ENCODE results near the gene GPR85. TPM values are rescaled to one million over a fixed set of nuclear protein-coding genes. Genes with fewer than 3 reads are reported as not detected.
A peak's percentile ranks its signal among the peaks of the same experiment; 100 is the strongest.
"Not testable (repeated sequence)": the region's sequence is repeated elsewhere in the genome, so short reads cannot be mapped to it uniquely, and the experiment has no call there.

The GPR85 gene
- total and polyA plus RNA-seq, 2 donors (not counting 3 experiments of a cell fraction or from before 2014, with no cell fraction given), result 0.54 to 0.64 TPM

DNA sequence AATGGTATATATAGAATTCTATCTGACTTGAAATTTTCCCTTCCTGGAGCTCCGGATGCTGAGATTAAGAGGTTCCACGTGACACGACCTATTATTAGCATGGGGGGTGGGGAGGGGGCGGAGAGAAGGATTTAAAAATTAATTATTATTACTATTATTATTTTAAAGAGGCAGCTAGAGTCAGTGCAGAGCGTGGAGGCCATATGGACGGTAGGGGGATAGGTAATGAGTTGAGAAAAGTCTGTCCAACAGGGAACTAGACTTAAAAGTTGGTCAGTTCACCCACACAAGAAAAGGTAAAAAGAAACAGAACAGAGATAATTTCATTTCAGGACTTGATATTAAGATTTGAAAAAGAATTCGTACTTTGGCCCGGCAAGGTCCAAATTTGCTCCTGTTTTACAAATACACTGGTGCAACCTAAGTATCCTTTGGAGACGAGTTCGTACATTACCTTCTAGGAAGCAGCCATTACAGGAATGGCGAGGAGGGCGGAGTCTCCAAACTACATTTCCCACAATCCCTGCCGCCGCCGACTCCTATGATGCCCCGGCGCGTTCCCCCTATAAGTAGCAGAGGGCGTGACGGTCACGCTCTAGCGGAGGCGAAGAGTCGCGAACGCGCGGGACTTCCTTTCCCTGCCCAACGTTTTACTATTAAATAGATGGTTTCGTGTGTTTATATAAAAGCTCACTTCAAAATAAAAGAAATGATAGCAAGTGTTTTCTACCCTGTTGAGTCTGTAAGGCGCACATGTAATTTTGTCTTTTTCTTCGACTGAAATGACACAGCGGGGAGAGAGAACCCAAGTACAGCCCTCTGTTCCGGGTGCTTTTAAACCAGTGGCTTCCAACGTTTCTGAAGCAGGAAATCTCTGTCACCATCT is 31.7 kb upstream of the GPR85 start, which contains the start of gene SMIM30:
Gene SMIM30 (minus strand): TSS at position 481 of the 886 bp plus-strand sequence. CDS start 976 bp downstream, outside the sequence.
- intact Hi-C loops (cut with micrococcal nuclease) (loop anchor here (1.0 to 10.0 kb wide), 3 partner anchors 32 to 334 kb away; partner anchors contain the start of gene GPR85), dilution Hi-C loops (cut with MboI; ENCODE audit: extremely low pct_ligation_motif_present, low sequenced_read_pairs) (no loop called here)
- peak; percentile 20 for TF ChIP-seq MYC (IDR thresholded peaks at IDR 0.05; ENCODE audit: low read depth, low read length)
- TF ChIP-seq, protein P1, sequence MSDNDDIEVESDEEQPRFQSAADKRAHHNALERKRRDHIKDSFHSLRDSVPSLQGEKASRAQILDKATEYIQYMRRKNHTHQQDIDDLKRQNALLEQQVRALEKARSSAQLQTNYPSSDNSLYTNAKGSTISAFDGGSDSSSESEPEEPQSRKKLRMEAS (IDR thresholded peaks at IDR 0.05; ENCODE audit: insufficient read depth, insufficient read length), result no peak
- TF ChIP-seq POLR2A (IDR thresholded peaks at IDR 0.05; ENCODE audit: low read depth, low read length), result peak; percentile 71
- TF ChIP-seq POLR2AphosphoS5 (IDR thresholded peaks at IDR 0.05; ENCODE audit: insufficient read depth, low read depth, low read length), result peak; percentile 70
- no peak for TF ChIP-seq GATA2 (IDR thresholded peaks at IDR 0.05; ENCODE audit: insufficient read depth, insufficient read length, low read depth, low read length)
- no peaks in the 10 kb centered on the region for H3K79me2 ChIP-seq (ENCODE audit: control insufficient read depth, insufficient read depth, low read length)
- FAIRE-seq (peak; percentile 86), DNase-seq (ENCODE audit: low read depth, low spot score) (peak; percentile 93)
- H3K4me1 ChIP-seq (ENCODE audit: control insufficient read depth, extremely low read depth, insufficient read depth, low read length), result peaks cover 12% of the 10 kb centered on the region
- H3K9me3 ChIP-seq (replicated peaks; ENCODE audit: control insufficient read depth, insufficient read depth, low read length), result no peaks in the 10 kb centered on the region
- POLR2A ChIA-PET, result no interaction called here
- TSS peak; percentile 92 for BruUV-seq (replicated peaks)
- H3K4me3 ChIP-seq (replicated peaks in 1 of 3; ENCODE audit: insufficient read depth in 1 of 3, low read depth in 1 of 3, low read length in 3 of 3), result peak within 1 kb of the TSS; percentile 55 to 99 (median 97)
- H3K9ac ChIP-seq (replicated peaks; ENCODE audit: extremely low read depth, insufficient read depth, low read length), result peak within 1 kb of the TSS; percentile 86
- H3K9me1 ChIP-seq (replicated peaks; ENCODE audit: control insufficient read depth, extremely low read depth, insufficient read depth, low read length), result no peaks in the 10 kb centered on the region
- CTCF ChIA-PET, result no interaction called here
- H3K4me2 ChIP-seq (ENCODE audit: insufficient read depth, low read length), result peak within 1 kb of the TSS; percentile 99
- H3K27me3 ChIP-seq (ENCODE audit: control insufficient read depth in 2 of 2, insufficient read depth in 2 of 2, low read length in 2 of 2), result peaks cover 0 to 7% of the 10 kb centered on the region in 2 experiments
- peak within 1 kb of the TSS; percentile 67 for H3K27ac ChIP-seq (ENCODE audit: insufficient read depth, low read depth, low read length)
- peaks cover 0 to 2% of the 10 kb centered on the region in 2 experiments for H3K36me3 ChIP-seq (ENCODE audit: control insufficient read depth in 2 of 2, extremely low read depth in 1 of 2, insufficient read depth in 2 of 2, low read length in 2 of 2)
- H2AFZ ChIP-seq (ENCODE audit: low read depth, low read length), result peak within 1 kb of the TSS; percentile 98
- H4K20me1 ChIP-seq (replicated peaks; ENCODE audit: control insufficient read depth, extremely low read depth, insufficient read depth, low read length), result peaks cover 2% of the 10 kb centered on the region

DNA sequence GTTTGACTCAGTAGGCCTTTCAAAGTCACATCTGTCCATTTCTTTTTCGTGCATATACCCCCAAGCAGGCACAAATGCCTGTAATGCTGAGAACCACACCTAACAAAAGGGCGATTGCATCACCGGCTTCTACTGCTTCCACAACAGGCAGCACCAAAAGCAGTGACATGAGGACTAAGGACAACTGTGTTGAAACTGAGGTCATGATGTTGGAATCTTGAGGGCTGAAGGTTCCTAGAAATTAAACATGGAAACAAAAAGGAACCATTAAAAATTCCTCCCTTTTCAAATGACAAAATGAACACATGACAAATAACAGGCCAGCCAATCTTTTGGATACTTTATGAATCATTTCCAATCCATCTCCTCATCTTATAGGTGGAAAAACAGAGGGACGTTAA is 30.7 kb upstream of the GPR85 start:
- peak overlapping the region; percentile 99 for H3K4me2 ChIP-seq (ENCODE audit: insufficient read depth, low read length)
- FAIRE-seq; H3K9me3 ChIP-seq (replicated peaks; ENCODE audit: control insufficient read depth, insufficient read depth, low read length); H3K79me2 ChIP-seq (ENCODE audit: control insufficient read depth, insufficient read depth, low read length); DNase-seq (ENCODE audit: low read depth, low spot score); H3K9me1 ChIP-seq (replicated peaks; ENCODE audit: control insufficient read depth, extremely low read depth, insufficient read depth, low read length); CTCF ChIA-PET; BruUV-seq (replicated peaks); H4K20me1 ChIP-seq (replicated peaks; ENCODE audit: control insufficient read depth, extremely low read depth, insufficient read depth, low read length); H3K27ac ChIP-seq (ENCODE audit: insufficient read depth, low read depth, low read length); dilution Hi-C loops (cut with MboI; ENCODE audit: extremely low pct_ligation_motif_present, low sequenced_read_pairs); POLR2A ChIA-PET; H3K27me3 ChIP-seq (ENCODE audit: control insufficient read depth in 2 of 2, insufficient read depth in 2 of 2, low read length in 2 of 2); H3K36me3 ChIP-seq (ENCODE audit: control insufficient read depth in 2 of 2, extremely low read depth in 1 of 2, insufficient read depth in 2 of 2, low read length in 2 of 2): not testable (repeated sequence)
- peaks cover 12% of the 10 kb centered on the region for H3K4me1 ChIP-seq (ENCODE audit: control insufficient read depth, extremely low read depth, insufficient read depth, low read length)
- peak overlapping the region; percentile 57 for H2AFZ ChIP-seq (ENCODE audit: low read depth, low read length)
- H3K9ac ChIP-seq (replicated peaks; ENCODE audit: extremely low read depth, insufficient read depth, low read length), result peak overlapping the region; percentile 86
- H3K4me3 ChIP-seq (replicated peaks in 1 of 3; ENCODE audit: insufficient read depth in 1 of 3, low read depth in 1 of 3, low read length in 3 of 3), result peak overlapping the region; percentile 55 to 99 (median 97)
- intact Hi-C loops (cut with micrococcal nuclease), result loop anchor here (10.0 kb wide), 1 partner anchor 333 kb away; no protein-coding TSS in a partner anchor
